ENCODE data around the gene UNK.
"Not testable (repeated sequence)": the region's sequence is repeated elsewhere in the genome, so short reads cannot be mapped to it uniquely, and the experiment has no call there.

The UNK gene

GRCh38 chr17:75757086-75757681, 27.4 kb upstream of the UNK start:
- H3K27me3 ChIP-seq (ENCODE audit: insufficient read depth, poor library complexity, severe bottlenecking), result no peaks in the 10 kb centered on the region
- no peak overlapping the region for H3K4me3 ChIP-seq (ENCODE audit: severe bottlenecking)
- peak overlapping the region; percentile 0 for H3K27ac ChIP-seq (ENCODE audit: poor library complexity, severe bottlenecking)
- DNase-seq (ENCODE audit: low spot score), result peak; percentile 74
- peaks cover 68% of the 10 kb centered on the region for H3K36me3 ChIP-seq (ENCODE audit: low read depth)
- ATAC-seq (ENCODE audit: low read depth), result no peak
- no peaks in the 10 kb centered on the region for H3K9me3 ChIP-seq (ENCODE audit: severe bottlenecking)
- no peak for TF ChIP-seq CTCF (IDR thresholded peaks at IDR 0.05; ENCODE audit: poor library complexity, severe bottlenecking)
- H3K4me1 ChIP-seq (ENCODE audit: insufficient read depth, poor library complexity, severe bottlenecking), result no peaks in the 10 kb centered on the region

GRCh38 chr17:75758131-75758905, 26.3 kb upstream of the UNK start:
- peak overlapping the region; percentile 30 for H3K27ac ChIP-seq (ENCODE audit: poor library complexity, severe bottlenecking)
- no peaks in the 10 kb centered on the region for H3K27me3 ChIP-seq (ENCODE audit: insufficient read depth, poor library complexity, severe bottlenecking)
- H3K36me3 ChIP-seq (ENCODE audit: low read depth), result peaks cover 56% of the 10 kb centered on the region
- no peak overlapping the region for H3K4me3 ChIP-seq (ENCODE audit: severe bottlenecking)
- DNase-seq (ENCODE audit: low spot score) (peak; percentile 73), ATAC-seq (ENCODE audit: low read depth) (no peak)
- H3K9me3 ChIP-seq (ENCODE audit: severe bottlenecking), result no peaks in the 10 kb centered on the region
- peak; percentile 35 for TF ChIP-seq CTCF (IDR thresholded peaks at IDR 0.05; ENCODE audit: poor library complexity, severe bottlenecking)
- H3K4me1 ChIP-seq (ENCODE audit: insufficient read depth, poor library complexity, severe bottlenecking), result no peaks in the 10 kb centered on the region

- peak overlapping the region; percentile 30 for H3K27ac ChIP-seq (ENCODE audit: poor library complexity, severe bottlenecking)
- no peak for TF ChIP-seq CTCF (IDR thresholded peaks at IDR 0.05; ENCODE audit: poor library complexity, severe bottlenecking)
- no peaks in the 10 kb centered on the region for H3K27me3 ChIP-seq (ENCODE audit: insufficient read depth, poor library complexity, severe bottlenecking)
- peak; percentile 68 for DNase-seq (ENCODE audit: low spot score)
- H3K9me3 ChIP-seq (ENCODE audit: severe bottlenecking), result no peaks in the 10 kb centered on the region
- peaks cover 47% of the 10 kb centered on the region for H3K36me3 ChIP-seq (ENCODE audit: low read depth)
- peaks cover 6% of the 10 kb centered on the region for H3K4me1 ChIP-seq (ENCODE audit: insufficient read depth, poor library complexity, severe bottlenecking)
- peak; percentile 3; the same call in 2 of the 3 replicates for ATAC-seq (ENCODE audit: low read depth)
- no peak overlapping the region for H3K4me3 ChIP-seq (ENCODE audit: severe bottlenecking)
Measured at GRCh38 chr17:75759457-75759856, 25.1 kb upstream of the UNK start.

DNA sequence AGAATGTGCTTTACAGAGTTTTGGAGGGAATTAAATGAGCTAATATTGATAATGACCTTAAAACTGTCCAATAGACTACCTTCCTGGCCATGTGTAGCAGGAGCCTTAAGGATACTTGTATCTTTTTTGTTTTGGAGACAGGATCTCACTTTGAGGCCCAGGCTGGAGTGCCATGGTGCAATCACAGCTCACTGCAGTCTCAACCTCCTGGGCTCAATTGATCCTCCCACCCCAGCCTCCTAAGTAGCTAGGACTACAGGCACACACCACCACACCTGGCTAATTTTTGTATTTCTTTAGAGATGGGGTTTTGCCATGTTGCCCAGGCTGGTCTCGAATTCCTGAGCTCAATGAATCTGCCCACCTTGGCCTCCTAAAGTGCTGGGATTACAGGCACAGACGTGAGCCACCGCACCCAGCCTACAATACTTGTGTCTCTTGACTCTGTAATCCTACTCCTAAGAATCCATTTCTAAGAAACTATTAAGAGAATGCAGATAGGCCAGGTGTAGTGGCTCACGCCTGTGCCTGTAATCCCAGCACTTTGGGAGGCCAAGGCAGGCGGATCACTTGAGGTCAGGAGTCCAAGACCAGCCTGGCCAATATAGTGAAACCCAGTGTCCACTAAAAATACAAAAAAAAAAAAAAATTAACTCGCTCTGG, 24.5 kb upstream of the UNK start:
- not testable (repeated sequence) for H3K4me3 ChIP-seq (ENCODE audit: severe bottlenecking); H3K9me3 ChIP-seq (ENCODE audit: severe bottlenecking); ATAC-seq (ENCODE audit: low read depth); H3K4me1 ChIP-seq (ENCODE audit: insufficient read depth, poor library complexity, severe bottlenecking); DNase-seq (ENCODE audit: low spot score); H3K27me3 ChIP-seq (ENCODE audit: insufficient read depth, poor library complexity, severe bottlenecking)
- H3K27ac ChIP-seq (ENCODE audit: poor library complexity, severe bottlenecking), result peak overlapping the region; percentile 30
- peaks cover 41% of the 10 kb centered on the region for H3K36me3 ChIP-seq (ENCODE audit: low read depth)

DNA sequence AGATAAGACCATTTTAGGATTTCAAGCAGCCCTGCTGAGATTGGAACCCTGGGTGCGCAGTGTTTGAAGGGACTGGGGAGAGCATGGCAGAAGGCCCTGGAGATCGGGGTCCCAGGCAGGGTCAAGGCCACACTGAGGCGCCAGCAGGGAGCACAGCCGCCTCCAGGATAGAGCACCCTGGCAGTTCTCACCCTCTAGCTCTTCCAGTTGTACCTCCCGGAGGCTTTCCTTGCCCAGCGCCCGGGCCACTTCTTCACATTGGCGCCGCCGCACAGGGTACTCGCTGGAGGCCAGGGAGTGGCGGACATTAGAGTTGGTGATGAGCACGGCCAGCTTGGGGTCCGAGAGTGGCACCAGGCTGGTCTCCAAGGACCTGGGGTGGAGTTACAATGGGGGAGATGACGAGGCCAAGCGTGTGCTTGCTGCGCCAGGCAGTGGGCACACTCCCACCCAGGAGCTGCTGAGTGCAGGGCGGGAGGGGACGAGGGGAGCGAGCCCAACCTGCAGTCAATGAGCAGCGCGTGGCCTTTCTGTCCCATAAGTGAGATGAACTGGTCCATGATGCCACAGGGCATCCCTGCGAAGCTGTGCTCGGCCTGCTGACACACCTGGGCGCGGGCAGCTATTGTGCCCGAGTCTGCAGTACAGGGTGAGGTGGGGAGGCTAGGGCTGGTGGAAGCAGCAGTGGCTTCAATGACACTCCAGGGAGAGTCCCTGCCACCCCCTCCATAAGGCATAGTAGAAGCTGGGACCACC, 21.9 kb upstream of the UNK start:
- no peak for TF ChIP-seq CTCF (IDR thresholded peaks at IDR 0.05; ENCODE audit: poor library complexity, severe bottlenecking)
- Histone ChIP-seq H3K9me3 (ENCODE audit: severe bottlenecking) (no peaks in the 10 kb centered on the region), H3K4me3 (ENCODE audit: severe bottlenecking) (no peak overlapping the region), H3K36me3 (ENCODE audit: low read depth) (peaks cover 15% of the 10 kb centered on the region), H3K4me1 (ENCODE audit: insufficient read depth, poor library complexity, severe bottlenecking) (peaks cover 6% of the 10 kb centered on the region), H3K27ac (ENCODE audit: poor library complexity, severe bottlenecking) (peak overlapping the region; percentile 30), H3K27me3 (ENCODE audit: insufficient read depth, poor library complexity, severe bottlenecking) (no peaks in the 10 kb centered on the region)
- ATAC-seq (ENCODE audit: low read depth) (peak; percentile 2), DNase-seq (ENCODE audit: low spot score) (peak; percentile 77)
